ENCODE data around the gene OTOG.

Gene OTOG

DNA sequence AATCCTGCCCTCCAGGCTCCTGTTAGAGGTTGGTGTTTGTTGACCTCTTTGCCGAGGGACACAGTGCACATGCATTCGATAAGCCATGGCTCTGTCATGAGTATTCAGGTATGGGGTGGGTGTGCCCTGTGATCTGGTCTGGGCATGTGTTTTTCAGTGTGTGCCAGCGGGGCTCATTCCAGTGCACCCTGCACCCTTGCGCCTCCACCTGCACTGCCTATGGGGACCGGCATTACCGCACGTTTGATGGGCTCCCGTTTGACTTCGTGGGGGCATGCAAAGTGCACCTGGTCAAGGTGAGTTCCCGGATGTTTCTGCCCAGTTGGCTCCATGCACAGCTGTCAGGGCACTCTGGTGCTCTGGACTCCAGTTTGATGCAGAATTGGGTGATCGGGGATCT is 44.2 kb downstream of the OTOG start:
- DNase-seq, result no peak

DNA sequence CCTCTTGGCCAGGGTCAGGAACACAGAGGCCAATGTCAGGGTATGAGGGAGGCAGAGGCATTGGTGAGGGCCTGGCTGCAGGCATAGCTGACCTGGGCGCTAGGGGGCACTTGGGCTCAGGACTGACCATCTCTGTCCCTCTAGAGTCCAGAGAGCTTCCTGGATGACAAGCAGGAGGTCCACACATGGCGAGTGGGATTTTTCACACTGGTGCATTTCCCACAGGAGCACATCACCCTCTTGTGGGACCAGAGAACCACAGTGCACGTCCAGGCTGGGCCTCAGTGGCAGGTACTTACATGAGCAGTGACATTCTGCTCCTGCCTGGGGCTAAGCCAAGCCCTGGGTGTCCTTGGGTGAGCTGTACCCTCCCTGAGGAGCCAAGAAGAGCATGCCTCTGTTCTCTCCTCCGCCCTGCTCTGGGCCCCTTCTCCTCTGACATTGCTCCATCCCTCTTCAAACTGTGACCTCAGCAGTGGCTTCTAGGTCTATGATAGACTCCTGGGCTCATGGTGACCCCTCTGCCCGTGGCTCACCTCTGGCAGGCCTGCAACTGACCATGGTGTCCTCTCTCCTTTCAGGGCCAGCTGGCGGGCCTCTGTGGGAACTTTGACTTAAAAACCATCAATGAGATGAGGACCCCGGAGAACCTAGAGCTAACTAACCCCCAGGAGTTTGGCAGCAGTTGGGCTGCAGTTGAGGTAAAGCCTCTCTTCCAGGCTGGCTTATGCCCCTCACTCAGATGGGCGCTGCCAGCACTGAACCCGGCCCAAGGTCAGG is 46.6 kb downstream of the OTOG start:
- DNase-seq, result no peak

DNA sequence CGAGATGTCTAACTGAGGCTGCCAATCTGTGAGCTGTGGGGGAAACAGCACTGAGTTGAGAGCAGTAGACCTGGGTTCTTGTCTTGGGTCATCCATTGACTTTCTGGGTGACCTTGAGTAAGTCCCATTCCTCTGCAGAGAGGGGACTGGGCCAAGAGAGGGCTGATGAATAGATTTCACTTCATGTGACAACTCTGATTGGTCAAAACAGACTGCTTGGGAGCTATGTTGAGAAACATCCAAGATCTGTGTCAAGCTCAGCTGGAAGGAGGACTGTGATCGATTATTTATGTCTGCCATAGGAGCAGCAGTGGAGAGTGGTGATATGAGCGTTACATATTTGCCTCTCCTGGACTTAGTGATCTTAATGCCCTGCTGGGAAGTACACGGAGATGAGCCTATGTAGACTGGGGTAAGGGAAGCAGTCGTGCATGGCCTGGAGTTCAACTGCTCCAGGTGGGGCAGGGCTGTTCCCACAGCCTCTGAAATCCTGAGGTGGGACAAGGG is 47.7 kb downstream of the OTOG start:
- DNase-seq, result no peak

DNA sequence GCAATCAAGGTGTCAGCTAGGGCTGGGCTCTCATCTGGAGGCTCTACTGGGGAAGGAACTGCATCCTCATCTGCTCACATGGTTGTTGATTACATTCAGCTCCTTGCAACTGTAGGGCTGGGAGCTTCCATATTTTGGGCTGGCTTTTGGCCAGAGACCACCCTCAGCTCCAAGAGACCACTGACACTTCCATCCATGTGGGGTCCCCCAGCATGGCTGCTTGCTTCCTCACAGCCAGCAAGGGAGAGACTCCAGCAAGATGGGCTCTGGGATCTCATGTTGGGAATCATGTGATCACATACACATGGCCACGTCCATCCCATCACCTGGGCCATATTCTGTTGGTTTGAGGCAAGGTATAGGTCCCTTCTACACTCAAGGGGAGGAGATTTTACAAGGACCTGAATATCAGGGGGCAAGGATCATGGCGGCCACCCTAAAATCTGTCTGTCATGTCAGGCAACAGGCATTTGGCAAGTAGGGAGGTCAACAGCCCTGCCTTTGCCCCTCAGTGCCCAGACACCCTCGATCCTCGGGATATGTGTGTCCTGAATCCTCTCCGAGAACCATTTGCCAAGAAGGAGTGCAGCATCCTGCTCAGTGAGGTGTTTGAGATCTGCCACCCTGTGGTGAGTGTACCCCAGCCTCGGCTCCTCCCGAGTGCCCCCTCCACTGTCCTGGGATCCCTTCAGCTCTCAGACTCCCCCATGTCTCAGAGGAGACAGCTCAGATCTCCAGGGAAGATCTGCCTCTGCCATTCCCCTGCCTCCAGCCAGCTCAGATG is 48.7 kb downstream of the OTOG start:
- DNase-seq, result no peak

DNA sequence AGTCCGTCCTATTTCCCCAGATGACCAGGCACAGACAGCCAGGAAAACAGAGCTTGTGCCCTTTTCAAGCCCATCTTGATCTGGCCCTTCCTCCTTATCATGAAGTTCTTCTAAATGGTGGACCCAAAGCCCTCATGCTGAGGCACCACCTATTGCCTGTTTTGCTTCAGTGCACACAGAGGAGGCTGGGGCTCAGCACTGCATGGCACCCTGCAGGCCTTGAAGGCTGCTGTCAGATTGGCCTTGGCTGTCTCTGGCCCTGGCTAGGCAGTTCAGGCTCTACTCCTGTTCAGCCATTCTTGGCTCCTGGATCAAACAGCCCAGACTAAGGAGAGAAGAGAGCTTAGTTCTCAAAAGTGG is 49.2 kb downstream of the OTOG start:
- DNase-seq, result no peak

DNA sequence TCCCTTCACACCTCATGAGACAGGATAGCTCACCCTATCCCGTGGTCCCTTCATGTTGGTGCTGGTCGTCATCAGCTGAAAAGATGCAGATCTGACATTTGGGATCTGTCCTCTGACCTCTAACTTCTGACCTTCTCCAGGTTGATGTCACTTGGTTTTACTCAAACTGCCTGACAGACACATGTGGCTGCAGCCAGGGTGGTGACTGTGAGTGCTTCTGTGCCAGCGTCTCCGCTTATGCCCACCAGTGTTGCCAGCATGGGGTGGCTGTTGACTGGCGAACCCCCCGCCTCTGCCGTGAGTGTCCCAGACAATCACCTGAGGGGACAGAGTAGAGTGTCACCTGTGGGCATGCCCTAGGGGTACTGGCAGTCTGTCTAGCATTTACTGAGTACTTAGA is 49.7 kb downstream of the OTOG start:
- DNase-seq, result no peak

DNA sequence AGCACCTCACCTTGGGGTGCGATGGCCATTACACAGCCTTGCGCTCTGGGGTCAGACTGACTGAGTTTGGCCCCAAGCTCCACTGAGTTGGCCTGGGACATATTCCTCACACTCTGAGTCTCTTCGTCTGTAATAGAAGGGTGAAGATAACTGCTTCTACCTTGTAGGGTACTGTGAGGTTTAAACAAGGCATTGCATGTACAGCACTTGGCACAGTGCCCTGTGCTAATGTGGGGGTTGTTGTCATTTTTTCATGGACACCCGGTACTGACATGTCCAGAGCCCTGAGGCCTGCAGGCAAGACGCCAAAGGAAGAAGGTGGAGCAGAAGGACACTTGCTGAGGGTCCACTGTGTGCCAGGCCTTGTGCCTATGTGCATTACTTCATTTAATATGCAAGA is 50.7 kb downstream of the OTOG start:
- no peak for DNase-seq

DNA sequence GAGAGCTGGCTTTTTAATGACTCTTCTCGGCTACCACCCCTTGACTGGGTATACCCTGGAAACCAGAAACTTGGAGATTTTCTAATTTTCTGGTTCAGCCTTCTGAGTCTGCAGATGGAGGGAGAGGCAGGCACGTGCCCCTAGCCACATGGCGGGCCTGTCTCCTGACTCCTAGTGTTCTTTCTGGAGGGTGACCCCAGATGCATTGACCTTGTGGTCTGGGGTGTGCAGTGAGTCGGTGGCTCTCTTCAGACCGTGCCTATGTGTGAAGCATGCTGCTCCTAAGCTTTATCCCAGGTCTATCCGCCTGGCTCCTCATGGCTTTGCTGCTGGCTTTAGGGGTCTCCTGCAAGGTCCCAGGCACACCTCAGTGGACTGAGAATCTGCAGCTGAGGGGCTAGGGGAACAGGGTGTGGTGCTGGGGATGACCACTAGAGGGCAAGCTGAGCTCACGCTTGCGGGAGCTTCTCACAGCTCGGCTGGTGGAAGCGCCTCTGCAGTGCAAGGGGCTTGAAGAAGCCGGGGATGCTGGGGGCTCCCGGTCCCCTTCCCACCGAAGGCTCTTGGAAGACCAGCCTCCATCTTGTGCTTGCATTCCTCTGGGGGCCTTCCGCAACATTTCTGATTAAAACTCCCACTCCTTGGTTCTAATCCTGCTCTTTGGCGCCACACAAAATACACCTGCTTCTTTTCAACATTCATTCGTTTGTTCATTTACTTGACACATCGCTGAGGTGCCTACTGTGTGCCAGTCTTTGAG is 51.8 kb downstream of the OTOG start:
- peak; percentile 82 for DNase-seq

DNA sequence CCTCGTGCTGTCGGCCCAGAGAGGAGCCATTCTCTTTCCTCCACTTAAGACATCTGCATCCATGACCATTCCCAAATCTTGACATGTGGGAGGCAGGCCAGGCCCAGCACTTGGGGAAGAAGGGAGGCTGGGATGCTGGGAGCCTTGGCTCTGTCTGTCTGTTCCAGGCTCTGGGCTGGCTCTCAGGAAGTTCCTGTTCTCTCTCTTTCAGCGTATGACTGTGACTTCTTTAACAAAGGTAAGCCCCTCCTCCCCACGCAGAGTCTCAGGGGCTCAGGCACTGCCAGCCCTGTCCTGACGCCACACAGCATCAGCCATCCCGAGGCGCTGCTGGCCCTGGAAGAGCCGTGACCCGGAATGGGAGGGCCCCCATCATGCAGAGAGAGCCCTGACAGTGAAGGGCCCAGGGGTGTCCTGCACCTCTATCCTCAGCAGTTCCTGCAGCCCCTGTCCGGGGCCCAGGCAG is 52.4 kb downstream of the OTOG start:
- DNase-seq, result no peak

DNA sequence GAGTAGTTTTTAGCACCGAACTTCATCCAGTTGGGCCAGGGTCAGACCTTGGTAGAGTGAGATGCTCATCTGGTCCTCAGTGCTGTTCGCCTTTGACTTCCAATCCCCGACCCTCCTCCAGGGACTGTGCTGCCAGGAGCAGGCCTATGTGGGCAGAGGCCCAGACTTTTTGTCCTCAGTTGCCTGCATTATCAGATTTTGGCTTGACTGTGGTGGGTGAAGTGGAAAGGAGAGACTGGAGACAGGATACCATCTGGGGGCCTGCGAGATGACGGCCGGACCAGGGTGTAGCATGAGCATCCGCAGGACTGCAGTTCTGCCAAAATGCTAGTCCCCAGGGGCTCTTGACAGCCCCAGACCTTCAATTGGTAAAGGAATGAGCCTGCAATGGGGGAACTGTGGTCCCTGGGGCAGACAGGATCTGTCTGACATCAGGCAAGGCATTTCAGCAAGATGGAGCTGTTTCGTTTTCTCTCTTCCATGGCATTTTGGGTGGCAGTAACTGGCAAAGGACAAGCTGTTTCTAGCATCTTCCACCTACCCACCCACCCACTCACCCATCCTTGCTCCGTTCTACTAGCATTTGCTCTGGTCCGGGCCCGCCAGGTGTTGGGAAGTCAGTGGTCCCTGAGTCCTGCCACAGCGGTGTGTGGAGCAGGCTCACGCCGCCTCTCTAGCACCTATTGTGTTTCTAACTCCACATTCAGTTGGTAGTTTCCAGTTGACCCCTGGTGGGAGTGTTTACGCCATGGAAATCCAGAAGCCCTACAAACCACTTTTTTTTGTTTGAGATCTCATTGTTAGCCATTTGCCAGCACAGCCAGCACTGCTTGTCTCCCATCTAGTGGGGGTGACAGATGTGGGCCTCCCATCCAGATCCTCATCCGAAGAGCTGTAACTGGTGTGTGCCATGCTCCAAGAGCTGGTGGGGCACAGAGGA is 53.5 kb downstream of the OTOG start:
- no peak for DNase-seq

DNA sequence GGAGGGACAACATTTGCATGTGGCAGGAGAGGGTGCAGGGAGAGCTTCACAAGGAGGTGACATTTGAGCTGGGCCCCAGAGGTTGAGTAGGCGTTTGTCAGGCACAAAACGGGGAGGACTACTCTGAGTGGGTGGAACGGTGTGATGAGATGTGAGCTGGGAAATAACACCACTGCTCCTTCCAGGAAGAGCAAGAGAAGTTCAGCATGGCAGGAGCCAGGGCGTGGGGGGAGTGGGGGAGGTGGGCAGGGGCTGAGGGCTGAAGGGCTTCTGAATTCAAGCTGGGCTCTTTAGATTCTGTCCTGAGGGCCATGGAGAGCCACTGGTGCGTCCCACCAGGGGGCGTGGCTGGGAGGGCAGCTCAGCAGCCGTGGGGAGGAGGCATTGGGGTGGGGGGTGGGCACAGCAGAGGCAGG is 54.2 kb downstream of the OTOG start:
- DNase-seq, result no peak

DNA sequence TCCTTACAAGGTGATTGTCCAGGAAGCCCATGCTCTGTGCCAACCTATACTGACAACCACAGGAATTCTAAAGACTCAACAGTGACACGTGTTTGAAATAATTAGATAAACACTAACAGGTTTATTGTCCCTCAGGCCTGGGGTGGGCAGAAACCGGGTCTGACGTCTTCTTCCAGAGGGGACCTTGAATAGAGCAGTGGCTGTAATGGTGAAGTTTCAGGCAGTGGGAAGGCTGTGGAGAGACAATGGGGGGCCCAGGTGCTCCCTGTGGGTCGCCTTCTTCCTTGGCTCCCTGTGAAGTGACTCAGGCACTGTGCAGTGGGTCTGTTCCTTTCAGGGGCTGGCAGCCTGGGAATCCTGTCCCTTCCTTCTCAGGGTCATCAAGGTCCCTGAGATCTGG is 54.6 kb downstream of the OTOG start:
- no peak for DNase-seq

DNA sequence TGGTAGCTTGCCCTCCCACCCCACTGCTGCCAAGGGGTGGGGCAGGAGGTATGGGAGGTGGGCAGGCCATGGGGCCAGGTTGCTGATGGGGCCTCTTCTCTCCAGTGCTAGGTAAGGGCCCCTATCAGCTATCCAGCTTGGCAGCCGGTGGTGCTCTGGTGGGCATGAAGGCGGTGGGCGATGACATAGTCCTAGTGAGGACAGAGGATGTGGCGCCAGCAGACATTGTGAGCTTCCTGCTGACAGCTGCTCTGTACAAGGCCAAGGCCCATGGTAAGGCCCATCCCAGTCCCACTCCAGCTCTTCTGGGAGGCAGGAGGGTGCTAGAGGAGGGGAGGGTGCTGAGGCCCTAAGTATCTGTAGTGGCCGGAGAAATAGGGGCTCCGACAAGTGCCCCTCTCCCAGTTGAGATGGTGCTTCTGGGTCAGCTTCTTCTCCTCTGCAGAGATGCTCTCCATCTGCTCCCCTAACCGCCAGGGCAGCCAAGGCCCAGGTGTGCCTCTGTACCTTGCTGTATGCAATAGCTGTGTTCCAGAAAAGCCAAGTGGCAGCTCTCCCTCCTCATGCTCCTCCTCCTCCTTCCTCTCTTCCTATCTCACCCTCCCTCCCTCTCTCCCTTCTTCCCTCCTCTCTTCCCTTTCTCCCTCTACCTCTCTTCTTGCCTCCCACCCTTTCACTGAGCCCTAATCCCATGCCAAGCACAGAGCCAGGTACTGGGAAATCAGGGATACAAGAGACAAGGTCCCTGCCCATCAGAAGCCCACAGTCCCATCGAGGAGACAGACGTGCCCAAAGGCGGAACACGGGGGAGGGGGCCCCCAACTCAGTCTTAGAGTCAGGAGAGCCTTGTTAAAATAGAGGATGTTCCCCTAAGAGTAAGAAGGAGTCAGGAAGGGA is 55.3 kb downstream of the OTOG start:
- DNase-seq, result no peak

DNA sequence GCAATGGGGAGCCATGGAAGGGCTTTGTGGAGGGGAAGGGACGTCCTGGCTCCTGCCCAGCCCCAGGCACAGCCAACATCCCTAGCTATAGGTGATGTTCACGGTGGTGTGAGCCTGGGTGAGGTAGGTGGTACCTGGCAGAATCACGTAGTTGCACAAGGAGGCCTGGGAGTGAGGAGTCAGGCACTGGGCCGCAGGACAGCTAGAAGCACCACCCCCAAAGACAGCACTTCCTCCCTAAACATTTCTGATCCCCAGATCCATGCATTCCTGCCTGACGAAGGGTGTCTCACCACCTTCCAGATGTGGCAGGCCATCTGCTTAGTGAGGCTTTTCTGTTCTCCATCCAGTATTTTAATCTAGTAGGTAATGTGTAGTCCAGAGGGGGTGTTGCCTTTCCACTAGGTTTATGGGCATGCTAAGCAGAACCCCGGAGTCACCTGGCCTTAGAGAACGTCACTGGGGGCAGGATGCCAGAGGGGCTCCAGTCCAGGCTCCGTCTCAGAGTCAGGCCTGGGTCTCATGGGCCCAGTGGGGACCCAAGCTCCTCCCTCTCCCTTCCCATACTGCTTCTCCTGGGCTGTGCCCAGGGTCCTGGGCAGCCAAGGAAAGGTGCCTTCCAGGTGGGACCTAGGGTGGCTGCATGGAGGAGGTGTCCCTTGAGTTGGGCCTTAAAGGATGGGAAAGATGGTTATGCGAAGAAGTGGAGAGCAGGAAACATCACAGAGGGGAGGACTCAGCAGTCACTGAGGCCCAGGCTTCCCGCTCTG is 56.2 kb downstream of the OTOG start:
- no peak for DNase-seq

DNA sequence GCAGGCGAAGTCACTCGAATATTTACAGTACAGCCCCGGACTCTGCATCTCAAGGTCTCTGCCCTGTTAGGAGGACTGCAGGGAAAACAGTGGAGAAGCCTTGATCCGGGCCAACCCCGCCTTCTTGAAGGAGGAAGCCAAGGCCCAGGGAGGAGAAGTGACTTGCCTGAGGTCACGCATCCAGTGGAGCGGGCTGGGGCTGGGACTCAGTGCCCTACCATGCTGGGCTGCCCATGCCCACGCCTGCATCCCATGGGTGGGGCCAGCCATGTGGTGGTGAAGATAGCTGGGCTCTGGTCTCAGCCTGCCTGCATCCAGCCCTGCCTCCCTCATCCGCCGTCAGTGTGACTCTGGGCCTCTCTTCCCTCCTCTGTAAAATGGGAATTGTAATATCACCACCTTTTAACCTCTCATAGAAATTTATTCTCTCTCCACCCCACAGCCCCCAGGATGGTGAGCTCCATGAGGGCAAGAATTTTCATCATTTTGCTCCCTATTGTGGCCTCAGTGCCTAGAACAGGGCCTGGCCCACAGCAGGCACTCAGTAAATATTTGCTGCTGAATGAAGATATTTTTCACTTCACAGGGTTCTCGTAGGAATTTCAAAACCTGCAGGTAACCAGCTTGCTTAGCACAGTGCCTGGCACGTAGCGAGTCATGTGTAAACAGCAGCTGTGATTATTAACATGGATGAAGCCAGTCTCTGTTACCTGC is 57.3 kb downstream of the OTOG start:
- peak; percentile 37 for DNase-seq

DNA sequence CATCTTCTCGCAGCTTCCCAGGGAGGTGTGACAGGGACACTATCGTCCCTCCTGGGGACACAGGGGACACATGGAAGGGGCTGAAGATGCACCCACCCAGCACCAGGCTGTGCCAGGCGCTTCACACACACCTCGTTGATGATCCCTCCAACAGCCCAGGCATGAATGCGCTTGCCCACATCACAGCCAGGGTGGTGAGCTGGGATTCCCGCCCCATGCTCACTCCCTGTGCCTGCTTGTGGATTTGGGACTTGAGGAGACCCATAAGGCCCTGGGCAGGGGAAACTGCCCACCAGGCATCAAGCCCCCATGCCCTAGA is 57.8 kb downstream of the OTOG start:
- DNase-seq, result no peak

DNA sequence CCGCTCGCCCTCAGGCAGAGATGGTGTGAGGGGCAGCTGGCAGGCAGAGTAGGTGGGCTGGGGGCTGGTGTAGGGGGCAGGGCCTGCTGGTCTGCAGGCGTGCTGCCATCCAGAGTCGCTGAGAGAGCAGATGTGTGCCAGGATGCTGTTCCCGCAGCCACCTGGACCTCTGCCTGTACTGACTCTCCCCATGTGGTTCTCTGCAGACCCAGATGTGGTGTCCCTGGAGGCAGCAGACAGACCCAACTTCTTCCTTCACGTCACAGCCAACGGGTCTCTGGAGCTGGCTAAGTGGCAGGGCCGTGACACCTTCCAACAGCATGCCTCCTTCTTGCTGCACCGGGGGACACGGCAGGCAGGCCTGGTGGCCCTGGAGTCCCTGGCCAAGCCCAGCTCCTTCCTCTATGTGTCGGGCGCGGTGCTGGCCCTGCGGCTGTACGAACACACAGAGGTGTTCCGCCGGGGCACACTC is 58.6 kb downstream of the OTOG start:
- no peak for DNase-seq

DNA sequence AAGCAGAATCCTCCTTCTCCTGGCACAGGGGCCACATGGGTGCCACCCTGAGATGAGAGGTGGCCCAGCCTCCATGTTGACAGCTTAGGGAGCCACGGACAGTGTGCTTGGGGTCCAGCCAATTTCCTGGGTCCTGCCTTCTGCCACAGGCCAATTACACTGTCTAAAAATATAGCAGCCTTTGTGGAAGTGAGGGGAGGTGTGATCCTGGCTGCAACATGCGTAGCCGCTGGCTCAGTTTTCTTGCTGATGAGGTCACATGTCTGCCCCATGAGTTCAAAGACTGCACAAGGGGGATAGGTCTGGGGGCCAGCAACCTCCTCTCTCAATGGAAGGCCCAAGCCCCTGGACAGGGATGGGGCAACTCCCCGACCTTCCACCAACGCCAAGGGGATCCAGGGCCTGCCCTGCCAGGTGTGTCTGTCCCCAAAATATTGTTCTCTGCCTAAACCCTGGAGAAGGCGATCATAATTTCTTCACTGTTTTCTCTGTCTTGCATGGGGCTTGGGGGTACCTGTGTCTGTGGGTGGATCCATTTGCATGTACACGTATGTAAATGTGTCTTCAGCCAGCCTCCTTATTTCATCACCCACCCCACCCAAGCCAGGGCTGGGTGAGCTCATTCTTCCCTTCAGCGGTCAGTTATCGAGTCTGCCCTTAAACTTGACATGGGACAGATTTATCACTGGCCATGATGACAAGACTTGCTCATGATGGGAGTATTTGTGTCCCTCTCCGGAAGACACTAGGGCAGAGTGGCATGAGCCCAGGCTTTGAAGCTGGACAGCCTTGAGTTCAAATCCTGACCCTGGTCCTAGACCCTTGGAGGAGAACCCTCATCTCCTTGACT is 59.4 kb downstream of the OTOG start:
- no peak for DNase-seq

DNA sequence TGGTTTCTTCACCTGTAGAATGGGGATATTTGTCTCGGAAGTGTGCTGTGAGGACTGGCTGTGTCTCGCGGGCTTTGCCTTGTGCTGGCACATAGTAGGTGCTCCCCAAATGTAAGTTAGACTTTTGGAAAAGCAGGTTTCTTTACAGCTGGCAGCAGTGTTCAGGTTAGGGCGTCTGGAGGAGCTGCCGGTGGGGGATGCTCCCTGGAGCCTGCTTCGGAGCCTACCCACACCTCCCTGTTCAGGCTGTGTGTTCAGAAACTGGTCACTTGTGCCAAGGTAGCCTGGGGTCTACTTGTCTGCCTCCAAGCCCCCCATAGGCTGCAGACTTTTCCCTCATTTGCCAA is 60.0 kb downstream of the OTOG start:
- DNase-seq, result no peak

Data from hematopoietic multipotent progenitor cell treated with erythropoietin and hydrocortisone succinate and interleukin-3 and kit ligand, for 4 days (in vitro differentiated cells).